HG03342 (cell line): Measurements from ENCODE around the gene ENHO.

ENCODE experiments used
- ATAC-seq: cut with Tn5 transposase; IDR thresholded peaks from one replicate; pipeline ENCODE4 v1.9.1; 2021; ENCODE audit warnings: mild to moderate bottlenecking, moderate library complexity; ENCODE audit not compliant: unreplicated experiment

Gene ENHO

DNA sequence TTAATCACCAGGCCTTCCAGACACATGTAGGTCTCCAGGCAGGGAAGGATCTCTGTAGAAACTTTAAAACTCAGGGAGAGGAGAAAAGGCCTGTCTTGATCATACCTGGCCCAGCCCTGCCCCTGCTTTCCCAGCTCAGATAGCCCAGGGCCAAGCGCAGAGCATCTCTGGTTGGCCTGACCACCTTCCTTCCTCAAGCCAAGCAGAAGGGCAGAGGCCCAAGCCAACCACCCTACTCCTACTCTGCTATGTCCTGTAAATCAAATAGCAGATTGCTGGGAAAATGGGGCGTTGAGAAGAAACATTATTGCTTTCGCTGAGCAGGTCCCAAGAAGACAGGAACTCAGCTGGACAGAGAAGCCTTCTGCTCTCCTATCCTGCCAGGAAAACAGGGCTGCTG is 14.3 kb downstream of the ENHO start:
- no peak for ATAC-seq

- no peak for ATAC-seq
These were observed 14.8 kb downstream of the ENHO start for GRCh38 chr9:34507966-34508365.

DNA sequence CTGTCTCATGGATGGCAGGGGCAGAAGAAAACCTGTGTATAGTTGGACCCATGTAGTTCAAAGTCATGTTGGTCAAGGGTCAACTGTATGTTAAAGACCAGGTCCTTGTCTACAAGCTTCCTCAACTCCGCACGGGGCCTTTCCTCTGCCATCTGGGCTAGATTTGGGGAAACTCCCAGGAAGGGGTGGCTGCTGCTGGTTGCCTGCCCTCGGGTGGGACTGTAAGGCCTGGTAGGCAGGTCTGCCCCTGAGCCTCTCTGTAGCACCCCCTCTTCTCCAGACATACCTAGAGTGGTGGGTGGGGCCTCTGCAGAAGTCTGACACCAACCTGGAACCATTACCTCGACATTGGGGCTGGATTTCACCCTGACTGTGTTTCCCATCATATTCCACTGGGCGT is 15.2 kb downstream of the ENHO start:
- ATAC-seq = no peak

DNA sequence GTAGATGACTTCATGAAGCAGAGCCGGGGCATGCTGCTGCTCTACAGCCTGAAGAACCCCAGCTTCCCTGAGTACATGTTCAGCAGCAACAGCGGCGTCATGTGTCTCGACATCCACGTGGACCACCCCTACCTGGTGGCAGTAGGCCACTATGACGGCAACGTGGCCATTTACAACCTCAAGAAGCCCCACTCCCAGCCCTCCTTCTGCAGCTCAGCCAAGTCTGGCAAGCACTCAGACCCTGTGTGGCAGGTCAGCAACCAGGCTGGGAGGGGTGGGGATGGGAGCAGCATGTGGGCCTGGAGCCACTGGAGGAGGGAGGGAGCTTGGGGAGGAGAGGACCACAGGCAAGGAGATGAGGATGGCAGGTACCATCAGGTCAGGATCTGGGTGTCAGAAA is 16.2 kb downstream of the ENHO start:
- no peak for ATAC-seq

GRCh38 chr9:34505370-34506120 is 17.2 kb downstream of the ENHO start:
- no peak for ATAC-seq

- ATAC-seq = no peak
These were observed 19.4 kb downstream of the ENHO start for GRCh38 chr9:34503406-34503805.

- no peak for ATAC-seq
These were observed 19.9 kb downstream of the ENHO start for GRCh38 chr9:34502891-34503290.

- ATAC-seq = no peak
These were observed 20.3 kb downstream of the ENHO start for GRCh38 chr9:34502471-34502870.

GRCh38 chr9:34501889-34502425 is 20.8 kb downstream of the ENHO start:
- no peak for ATAC-seq

GRCh38 chr9:34501372-34501771 is 21.4 kb downstream of the ENHO start:
- ATAC-seq = no peak

- ATAC-seq = no peak
These were observed 22.0 kb downstream of the ENHO start for GRCh38 chr9:34500623-34501267.

DNA sequence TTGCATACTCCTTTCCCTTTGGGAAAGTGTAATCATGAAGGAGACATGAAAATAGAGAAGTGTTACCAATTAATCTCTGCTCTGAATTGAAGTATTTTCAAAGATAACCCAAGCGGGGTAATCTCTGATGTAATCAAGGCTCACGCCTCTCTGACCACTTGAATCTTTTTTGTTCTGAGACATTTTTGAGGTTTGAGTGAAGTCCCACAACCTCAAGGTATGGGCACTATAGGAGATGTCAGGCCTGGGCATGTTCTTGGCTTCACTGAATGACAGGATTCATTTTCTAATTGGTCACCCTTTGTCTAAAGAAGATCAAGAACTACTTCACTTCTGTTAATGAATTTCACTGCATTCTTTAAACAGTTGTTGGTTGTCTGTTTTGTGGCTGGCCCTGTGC is 23.7 kb downstream of the ENHO start:
- ATAC-seq = no peak

- ATAC-seq = no peak
These were observed 24.2 kb downstream of the ENHO start for GRCh38 chr9:34498553-34498952.

GRCh38 chr9:34496149-34496712 is 26.6 kb downstream of the ENHO start:
- ATAC-seq = no peak

GRCh38 chr9:34493972-34494535 is 28.7 kb downstream of the ENHO start:
- no peak for ATAC-seq

DNA sequence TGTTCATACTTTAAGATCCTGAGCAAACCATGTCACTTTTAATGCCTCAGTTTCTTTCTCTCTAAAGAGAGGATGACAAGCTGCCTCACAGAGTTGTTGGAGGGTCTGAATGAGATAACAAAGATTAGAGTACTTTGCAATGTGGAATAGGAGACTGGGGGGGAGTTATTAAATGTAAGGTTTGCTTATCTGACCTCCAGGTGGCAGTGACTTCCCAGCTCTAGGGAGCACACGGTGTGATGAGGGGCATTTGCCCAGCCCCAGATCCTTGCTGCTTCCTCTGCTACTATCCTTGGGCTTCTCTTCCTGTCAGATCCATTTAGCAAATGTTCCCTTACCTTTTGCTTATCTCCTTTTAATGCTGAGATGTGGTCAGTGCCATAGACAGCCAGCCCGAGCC is 30.7 kb downstream of the ENHO start:
- ATAC-seq = no peak

DNA sequence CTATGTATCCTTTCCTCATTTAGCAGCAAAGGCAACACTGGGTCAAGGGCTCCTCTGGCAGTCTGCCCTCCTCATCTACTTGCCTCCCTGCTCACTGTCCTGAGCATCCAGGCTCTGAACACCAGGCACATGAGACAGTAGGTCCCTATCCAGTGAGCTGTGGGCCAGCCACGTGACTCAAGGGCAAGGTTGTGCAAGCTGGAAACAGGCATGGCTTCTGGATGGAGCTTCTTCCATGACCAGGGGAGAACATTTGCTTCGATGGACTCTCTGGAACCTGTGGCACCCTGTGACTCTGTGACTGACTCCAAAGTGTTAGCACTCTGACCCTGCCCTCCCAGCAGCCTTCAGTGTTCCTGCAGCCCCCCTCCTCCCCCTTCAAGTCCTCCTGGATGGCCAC is 31.2 kb downstream of the ENHO start:
- ATAC-seq = no peak

GRCh38 chr9:34490760-34491159 is 32.0 kb downstream of the ENHO start:
- ATAC-seq = no peak

- no peak for ATAC-seq
These were observed 32.4 kb downstream of the ENHO start for GRCh38 chr9:34490360-34490759.

GRCh38 chr9:34486572-34486971 is 36.2 kb downstream of the ENHO start:
- no peak for ATAC-seq

- ATAC-seq = no peak
These were observed 37.0 kb downstream of the ENHO start for GRCh38 chr9:34485822-34486221.

DNA sequence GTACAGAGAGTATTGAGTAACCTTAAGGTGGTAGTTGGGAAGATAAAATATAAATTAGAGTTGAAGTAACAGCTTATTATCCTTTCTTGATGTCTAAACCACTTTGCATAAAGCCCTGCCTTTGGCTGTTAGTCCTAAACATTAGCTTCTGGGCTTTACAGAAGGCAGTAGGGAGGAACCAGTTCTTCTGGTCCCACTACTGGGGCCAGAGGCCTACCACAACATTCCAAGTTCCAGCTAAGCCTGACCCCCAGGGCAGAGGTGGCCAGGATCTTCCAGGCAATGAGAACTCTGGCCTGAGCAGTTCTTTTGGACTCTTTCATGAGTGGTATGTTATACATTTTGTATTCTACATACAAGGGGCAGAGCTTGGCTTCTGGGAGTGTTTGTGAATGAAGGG is 38.1 kb downstream of the ENHO start:
- no peak for ATAC-seq
